K562 (cell line): ENCODE results near the gene NFILZ. TPM values are rescaled to one million over a fixed set of nuclear protein-coding genes. Genes with fewer than 3 reads are reported as not detected.

ENCODE experiments used
- ATAC-seq: fragments of 200-7000 bp; cut with Tn5 transposase; 3 replicates; pipeline ENCODE4 v1.9.1; 2020; ENCODE audit warnings: moderate library complexity
- BruUV-seq: library from RNA; stranded (reverse); fragments of 400-500 nt; replicated peaks from 2 replicates; lab custom pipeline; 2021; lab: Mats Ljungman, UMichigan
- CTCF ChIA-PET: fragments of 300-600 bp; formaldehyde crosslinking; extraction: SDS; loops from one replicate; lab custom pipeline; 2021; ENCODE audit warnings: low intra/inter-chr PET ratio; lab: Yijun Ruan, JAX
- POLR2A ChIA-PET: fragments of 300-600, 350-650 bp; sonication (Branson Sonifier 250); formaldehyde crosslinking; extraction: SDS; loops from one replicate; lab custom pipeline; 2021; ENCODE audit warnings: antibody characterized with exemption, inconsistent platforms; lab: Yijun Ruan, JAX
- DNase-seq, 4 experiments: peaks; one replicate each; pipeline versions ENCODE4 v3.0.0 to v3.0.0-alpha.2; 2011 to 2018; ENCODE audit warnings: low spot score in 3 of 4, mixed read lengths in 3 of 4; ENCODE audit errors: extremely low read depth in 1 of 4
- FAIRE-seq: peaks from 2 replicates; lab custom pipeline; 2011; peaks lifted over from hg19 to GRCh38; lab: Jason Lieb, UNC
- H2AFZ ChIP-seq: 2 replicates; pipeline ENCODE4 v1.6.0; 2011; ENCODE audit warnings: low read depth, low read length, control low read depth, inconsistent platforms
- H3K27ac ChIP-seq: fragments of 200-600 bp; 3 replicates; pipeline ENCODE4 v1.8.0; 2011; ENCODE audit warnings: low read depth, mild to moderate bottlenecking, control low read depth, inconsistent platforms, low read length, moderate library complexity, mixed read lengths; ENCODE audit errors: extremely low read depth
- H3K27me3 ChIP-seq, 2 experiments: fragments of 300-600 bp in 1 of 2; 2 replicates in 1 of 2; 3 replicates in 1 of 2; pipeline versions ENCODE4 v1.6.0 to v1.8.0; 2011; ENCODE audit warnings: inconsistent platforms in 2 of 2, low read length in 2 of 2, mild to moderate bottlenecking in 1 of 2, mixed read lengths in 1 of 2, moderate library complexity in 1 of 2; ENCODE audit not compliant: control insufficient read depth in 2 of 2, insufficient read depth in 2 of 2
- H3K36me3 ChIP-seq: fragments of 300-600 bp; 3 replicates; pipeline ENCODE4 v1.8.0; 2011; ENCODE audit warnings: mild to moderate bottlenecking, low read length, inconsistent platforms; ENCODE audit not compliant: control insufficient read depth, insufficient read depth
- H3K4me1 ChIP-seq, 2 experiments: fragments of 200-600 bp in 1 of 2; replicated peaks in 1 of 2; 2 replicates in 1 of 2; 3 replicates in 1 of 2; pipeline versions ENCODE4 v1.5.1 to v1.8.0; 2011; ENCODE audit warnings: inconsistent platforms in 2 of 2, low read length in 2 of 2, mild to moderate bottlenecking in 1 of 2, mixed read lengths in 1 of 2, moderate library complexity in 1 of 2; ENCODE audit not compliant: control insufficient read depth in 2 of 2, insufficient read depth in 2 of 2
- H3K4me2 ChIP-seq: 2 replicates; pipeline ENCODE4 v1.6.1; 2011; ENCODE audit warnings: low read length, control low read depth, inconsistent platforms, mixed read lengths; ENCODE audit not compliant: insufficient read depth
- H3K4me3 ChIP-seq: fragments of 200-600 bp; sonication (generic), shearing (Covaris generic); 2 replicates; pipeline ENCODE4 v1.5.1; 2016; ENCODE audit warnings: control low read depth, inconsistent platforms
- H3K79me2 ChIP-seq: fragments of 200-600 bp; 3 replicates; pipeline ENCODE4 v1.8.0; 2011; ENCODE audit warnings: low read length, inconsistent platforms; ENCODE audit not compliant: control insufficient read depth, insufficient read depth
- H3K9ac ChIP-seq, 2 experiments: 2 replicates each; pipeline versions ENCODE4 v1.6.0 to v1.6.1; 2011; ENCODE audit warnings: low read depth in 2 of 2, low read length in 2 of 2, control low read depth in 1 of 2, inconsistent platforms in 1 of 2, mild to moderate bottlenecking in 1 of 2, mixed read lengths in 1 of 2; ENCODE audit not compliant: insufficient read depth in 1 of 2
- H3K9me1 ChIP-seq: one replicate; pipeline ENCODE4 v1.6.0; 2011; ENCODE audit warnings: inconsistent platforms, mild to moderate bottlenecking, low read length, moderate library complexity; ENCODE audit not compliant: control insufficient read depth, insufficient read depth
- H3K9me3 ChIP-seq: replicated peaks from 2 replicates; pipeline ENCODE4 v1.5.1; 2011; ENCODE audit warnings: low read depth, low read length, inconsistent platforms; ENCODE audit not compliant: control insufficient read depth, insufficient read depth
- H4K20me1 ChIP-seq: replicated peaks from 2 replicates; pipeline ENCODE4 v1.6.1; 2011; ENCODE audit warnings: low read length, inconsistent platforms, mixed read lengths; ENCODE audit not compliant: control insufficient read depth, insufficient read depth
- CHD2 ChIP-seq: IDR thresholded peaks from 2 replicates; pipeline ENCODE4 v1.6.1; 2011; ENCODE audit warnings: low read depth, low read length
- DNMT1 ChIP-seq: fragments of 450-650 bp; IDR thresholded peaks from 2 replicates; pipeline ENCODE4 v1.6.1; 2016; ENCODE audit warnings: antibody characterized with exemption, mild to moderate bottlenecking
- DPF2 ChIP-seq: fragments of 450-650 bp; IDR thresholded peaks from 2 replicates; pipeline ENCODE4 v1.6.1; 2016
- E2F8 ChIP-seq: fragments of 450-650 bp; IDR thresholded peaks from 2 replicates; pipeline ENCODE4 v1.7.1; 2018; ENCODE audit warnings: mild to moderate bottlenecking, low read depth; ENCODE audit not compliant: partially characterized antibody
- HDAC1 ChIP-seq, 2 experiments: fragments of 450-650 bp; IDR thresholded peaks; 2 replicates each; pipeline ENCODE4 v1.6.1; 2016 to 2017; ENCODE audit warnings: inconsistent platforms in 1 of 2, mild to moderate bottlenecking in 1 of 2, moderate library complexity in 1 of 2
- HES1 ChIP-seq: fragments of 450-650 bp; IDR thresholded peaks from 2 replicates; pipeline ENCODE4 v1.6.1; 2016; ENCODE audit warnings: low read depth, mild to moderate bottlenecking, moderate library complexity
- MAFK ChIP-seq: IDR thresholded peaks from 2 replicates; pipeline ENCODE4 v1.6.1; 2011; ENCODE audit warnings: low read length, improper control_type of control experiment
- MEIS2 ChIP-seq: fragments of 450-650 bp; IDR thresholded peaks from 2 replicates; pipeline ENCODE4 v1.6.1; 2014; ENCODE audit warnings: mild to moderate bottlenecking; ENCODE audit not compliant: partially characterized antibody
- POLR2A ChIP-seq: fragments of 450-650 bp; conservative IDR thresholded peaks from 2 replicates; pipeline ENCODE4 v1.6.1; 2016
- RBM34 ChIP-seq: fragments of 200-400 bp; formaldehyde crosslinking; IDR thresholded peaks from 2 replicates; pipeline ENCODE4 v1.6.1; 2018; ENCODE audit warnings: low read length, borderline replicate concordance; ENCODE audit not compliant: insufficient read depth
- SIX5 ChIP-seq, 2 experiments: IDR thresholded peaks; 2 replicates each; pipeline ENCODE4 v1.6.1; 2011; ENCODE audit warnings: low read length in 2 of 2, borderline replicate concordance in 1 of 2, low read depth in 1 of 2, mild to moderate bottlenecking in 1 of 2, moderate library complexity in 1 of 2; ENCODE audit not compliant: insufficient read depth in 1 of 2
- ZBTB26 ChIP-seq: fragments of 450-650 bp; formaldehyde crosslinking; IDR thresholded peaks from 2 replicates; pipeline ENCODE4 v1.4.0; 2022; ENCODE audit warnings: missing genetic modification characterization
- ZBTB7A ChIP-seq: IDR thresholded peaks from 2 replicates; pipeline ENCODE4 v1.6.1; 2011; ENCODE audit warnings: low read depth, mild to moderate bottlenecking, low read length, moderate library complexity, borderline replicate concordance; ENCODE audit not compliant: control insufficient read depth
- ZNF280B ChIP-seq: fragments of 250-450 bp; sonication (Bioruptor Pico); IDR thresholded peaks from 2 replicates; pipeline ENCODE4 v1.5.1; 2021; ENCODE audit warnings: mild to moderate bottlenecking
- ZNF584 ChIP-seq: fragments of 200-800 bp; sonication (Bioruptor generic); IDR thresholded peaks from 2 replicates; pipeline ENCODE4 v1.6.1; 2016; ENCODE audit warnings: low read depth, mild to moderate bottlenecking, missing genetic modification characterization, missing compliant biosample characterization
- ZNF699 ChIP-seq: fragments of 250-450 bp; sonication (Bioruptor Pico); IDR thresholded peaks from 2 replicates; pipeline ENCODE4 v1.8.0; 2021; ENCODE audit warnings: mild to moderate bottlenecking, moderate library complexity; ENCODE audit not compliant: insufficient replicate concordance
- WGBS: fragments of 100-300 bp; shearing (Covaris generic); methylation state at CpG from one replicate; pipeline ENCODE4 v1.1.6; 2016; ENCODE audit warnings: low coverage, mixed read lengths; ENCODE audit not compliant: insufficient coverage; ENCODE audit errors: missing lambda C conversion rate; 5-methylcytosine and 5-hydroxymethylcytosine counted together
- in situ Hi-C: fragments of 300-500 bp; cut with MboI; formaldehyde crosslinking; loops from 4 replicates; pipeline ENCODE4 v1.15.0; 2018; ENCODE audit warnings: inconsistent platforms, mixed read lengths
- intact Hi-C: fragments of 100-400 bp; cut with micrococcal nuclease; formaldehyde crosslinking; loops from 2 replicates; pipeline ENCODE4 v1.14.2; 2022
- polyA plus RNA-seq, 8 experiments: library from polyadenylated mRNA; depleted of rRNA in 4 of 8; stranded (reverse) in 5 of 8; unstranded in 3 of 8; fragments of >200 nt; fragmentation: Nextera tagmentation in 2 of 8; fragmentation: Illumina TruSeq in 1 of 8; extraction: Ambion mirVana in 2 of 8; extraction: Trizol in 1 of 8; gene quantifications; 2 replicates each; pipeline versions ENCODE4 v1.2.1 to v1.2.3, GENCODE V29; 2011 to 2014; ENCODE audit warnings: inconsistent platforms in 1 of 8, missing spikeins in 1 of 8
- total RNA-seq, 7 experiments: library from RNA; depleted of rRNA in 6 of 7; stranded (reverse); fragments of >200 nt in 6 of 7; fragmentation: Illumina TruSeq in 2 of 7; extraction: Trizol in 2 of 7; gene quantifications; 2 replicates each; pipeline versions ENCODE4 v1.2.1 to v1.2.3, GENCODE V29; 2011 to 2021; ENCODE audit warnings: low replicate concordance in 1 of 7

Gene NFILZ
- total and polyA plus RNA-seq, 9 of the 15 experiments (the other 6 are each of a cell fraction or from before 2014, with no cell fraction given), result not detected

- TF ChIP-seq ZBTB26 (CRISPR knock-in tag), result no peak
- TF ChIP-seq RBM34, result no peak
- no peak for TF ChIP-seq MAFK
- no peak for TF ChIP-seq ZNF699 (CRISPR knock-in tag)
- TF ChIP-seq SIX5 (IDR thresholded peaks at IDR 0.05; ENCODE audit: borderline replicate concordance in 1 of 2, insufficient read depth in 1 of 2, low read depth in 1 of 2, low read length in 2 of 2), result no peak
These were observed 19.5 kb upstream of the NFILZ start (continued) for GRCh38 chr19:8610936-8611300.

- in situ Hi-C loops, result loop anchor here (10.0 kb wide), 1 partner anchor 83 kb away; the partner anchor contains the start of gene ACTL9
- no TSS peak for BruUV-seq
- H3K4me3 ChIP-seq, result no peak overlapping the region
- ATAC-seq, result no peak
- H3K4me2 ChIP-seq, result no peak overlapping the region
- H3K9ac ChIP-seq, result no peak overlapping the region
- intact Hi-C loops, result loop anchor here (10.0 kb wide), 1 partner anchor 83 kb away; the partner anchor contains the start of gene ACTL9
- 45% methylated on average over 16 of the region's 18 CpGs for WGBS
- no peaks in the 10 kb centered on the region for H4K20me1 ChIP-seq
- no peak for FAIRE-seq
- H2AFZ ChIP-seq, result no peak overlapping the region
- peaks cover 0 to 13% of the 10 kb centered on the region in 2 experiments; a peak in 3 of 5 replicates for H3K27me3 ChIP-seq
- no peaks in the 10 kb centered on the region for H3K36me3 ChIP-seq
- H3K9me3 ChIP-seq, result no peaks in the 10 kb centered on the region
- ChIA-PET POLR2A (no interaction called here), CTCF (no interaction called here)
- peaks cover 6 to 21% of the 10 kb centered on the region in 2 experiments; a peak in 3 of 5 replicates for H3K4me1 ChIP-seq
- DNase-seq, result no peak
- no peaks in the 10 kb centered on the region for H3K79me2 ChIP-seq
- no peak overlapping the region for H3K27ac ChIP-seq
- H3K9me1 ChIP-seq, result no peaks in the 10 kb centered on the region
- TF ChIP-seq ZNF584 (CRISPR knock-in tag) (no peak), MEIS2 (no peak), E2F8 (no peak), ZBTB7A (no peak), POLR2A (no peak), HDAC1 (IDR thresholded peaks at IDR 0.05) (0 out of 4 replicates have a peak, but pooled peaks of 1 of the 2 experiments have one; percentile 26), ZNF280B (no peak), HES1 (no peak), CHD2 (no peak), DNMT1 (no peak), DPF2 (no peak)
These were observed 19.0 kb upstream of the NFILZ start for GRCh38 chr19:8611391-8611876.
